HG03378 (cell line): Measurements from ENCODE around the gene MPP1.

Experiments used
- ATAC-seq: cut with Tn5 transposase; IDR thresholded peaks from one replicate; pipeline ENCODE4 v1.9.1; 2021; ENCODE audit warnings: mild to moderate bottlenecking, moderate library complexity; ENCODE audit not compliant: unreplicated experiment

The MPP1 gene

DNA sequence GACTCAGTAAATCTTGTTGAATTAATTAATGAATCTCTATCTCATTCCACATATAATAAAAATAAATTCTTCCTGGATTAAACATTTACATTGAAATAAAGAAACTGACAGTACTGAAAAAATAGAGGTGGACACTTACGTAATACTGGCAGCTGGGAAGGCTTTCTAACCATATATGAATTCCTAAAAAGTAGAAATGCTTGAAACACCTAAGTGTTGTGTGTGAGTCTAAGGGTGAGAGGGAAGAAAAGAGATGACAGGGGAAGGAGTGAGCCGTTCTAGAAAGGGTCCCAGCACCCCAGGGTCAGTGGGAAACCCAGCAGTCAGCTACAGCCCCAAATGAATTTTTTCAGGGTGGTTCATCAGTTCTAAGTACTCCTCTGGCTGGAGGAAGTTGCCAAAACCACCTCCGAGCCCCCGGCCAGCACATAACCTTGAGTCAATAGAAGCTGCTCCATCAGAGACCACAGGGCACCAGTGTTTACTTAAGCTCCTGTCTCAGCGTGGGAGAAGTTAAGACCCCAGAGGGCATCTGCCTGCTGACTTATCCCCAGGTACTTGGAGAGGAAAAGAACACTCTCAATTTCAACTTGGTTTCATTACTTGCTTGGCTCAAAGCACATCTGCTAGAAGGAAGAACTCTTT lies 72.7 kb downstream of the MPP1 start:
- no peak for ATAC-seq

GRCh38 chrX:154731881-154732280 lies 73.4 kb downstream of the MPP1 start:
- no peak for ATAC-seq

- ATAC-seq: no peak
Measured at GRCh38 chrX:154731184-154731583, 74.1 kb downstream of the MPP1 start.

DNA sequence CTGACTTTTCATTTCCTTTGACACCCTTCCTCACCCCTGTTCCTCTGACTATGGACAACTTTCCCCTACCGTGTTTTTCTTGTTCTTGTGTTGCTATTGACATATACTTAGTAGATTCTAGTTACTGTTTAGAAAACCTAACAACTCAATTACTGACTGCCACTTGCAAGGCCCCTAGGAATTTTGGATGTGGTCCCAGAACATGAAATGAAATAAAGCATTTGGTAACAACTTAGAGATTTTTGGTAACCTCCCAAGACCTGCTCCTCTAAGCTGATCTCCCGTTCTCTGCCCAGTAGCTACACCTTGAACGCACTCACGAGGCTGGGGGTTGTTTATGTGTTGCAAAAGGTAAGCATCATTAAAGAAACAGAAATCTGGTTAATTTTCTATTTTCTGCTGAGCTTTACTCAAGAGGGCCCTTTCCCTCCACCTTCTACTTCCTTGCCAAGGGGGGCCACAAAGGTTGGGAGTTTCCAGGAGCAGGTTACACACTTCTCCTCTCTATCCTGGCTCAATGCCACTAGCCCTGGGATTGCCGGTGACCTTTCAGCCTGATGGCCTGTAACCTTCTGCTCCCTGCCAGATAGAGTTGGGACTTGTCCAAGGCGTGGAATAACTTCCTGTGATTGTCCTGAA lies 74.9 kb downstream of the MPP1 start:
- no peak for ATAC-seq

GRCh38 chrX:154729439-154729838 lies 75.8 kb downstream of the MPP1 start:
- no peak for ATAC-seq
